ENCODE results near the gene TCN1.
"Not testable (repeated sequence)": the region's sequence is repeated elsewhere in the genome, so short reads cannot be mapped to it uniquely, and the experiment has no call there.

Gene TCN1

GRCh38 chr11:59854871-59855270 is 11.4 kb downstream of the TCN1 start:
- DNase-seq: no peak

- not testable (repeated sequence) for DNase-seq
These were observed 14.9 kb downstream of the TCN1 start for GRCh38 chr11:59851416-59851815.

- DNase-seq: not testable (repeated sequence)
These were observed 16.7 kb downstream of the TCN1 start for GRCh38 chr11:59849551-59849950.

GRCh38 chr11:59849129-59849528 is 17.2 kb downstream of the TCN1 start:
- DNase-seq: peak; percentile 85

GRCh38 chr11:59848439-59848838 is 17.8 kb downstream of the TCN1 start:
- DNase-seq: not testable (repeated sequence)

GRCh38 chr11:59847626-59848025 is 18.7 kb downstream of the TCN1 start:
- DNase-seq: no peak

GRCh38 chr11:59846556-59846955 is 19.7 kb downstream of the TCN1 start:
- no peak for DNase-seq

GRCh38 chr11:59845399-59845798 is 20.9 kb downstream of the TCN1 start, which contains the start of gene CBLIF:
CBLIF (minus strand) TSS chr11:59845499; CDS start chr11:59845453, 46 bp downstream.
- no peak for DNase-seq

GRCh38 chr11:59842316-59842715 is 24.0 kb downstream of the TCN1 start:
- no peak for DNase-seq

- no peak for DNase-seq
These were observed 24.8 kb downstream of the TCN1 start for GRCh38 chr11:59841514-59841913.

- DNase-seq: no peak
These were observed 26.7 kb downstream of the TCN1 start for GRCh38 chr11:59839615-59840014.

- DNase-seq: no peak
These were observed 32.7 kb downstream of the TCN1 start for GRCh38 chr11:59833602-59834001.

- DNase-seq: no peak
These were observed 36.9 kb downstream of the TCN1 start for GRCh38 chr11:59829358-59829757.

GRCh38 chr11:59822989-59823566 is 43.2 kb downstream of the TCN1 start:
- peak; percentile 32 for DNase-seq

GRCh38 chr11:59818572-59818971 is 47.7 kb downstream of the TCN1 start:
- DNase-seq: no peak

- DNase-seq: not testable (repeated sequence)
These were observed 49.9 kb downstream of the TCN1 start for GRCh38 chr11:59816434-59816833.

- DNase-seq: no peak
These were observed 50.5 kb downstream of the TCN1 start for GRCh38 chr11:59815754-59816153.

GRCh38 chr11:59814021-59814420 is 52.3 kb downstream of the TCN1 start:
- DNase-seq: no peak

- no peak for DNase-seq
These were observed 52.9 kb downstream of the TCN1 start for GRCh38 chr11:59813364-59813763.

- DNase-seq: no peak
These were observed 54.1 kb downstream of the TCN1 start for GRCh38 chr11:59812220-59812619.

- no peak for DNase-seq
These were observed 55.4 kb downstream of the TCN1 start for GRCh38 chr11:59810911-59811259.

- peak; percentile 84 for DNase-seq
These were observed 55.9 kb downstream of the TCN1 start, which contains the start of gene MRPL16 for GRCh38 chr11:59810189-59810910. MRPL16 (minus strand) TSS chr11:59810778; CDS start chr11:59810658, 120 bp downstream.

- DNase-seq: no peak
These were observed 59.2 kb downstream of the TCN1 start for GRCh38 chr11:59807047-59807610.

- no peak for DNase-seq
These were observed 62.2 kb downstream of the TCN1 start for GRCh38 chr11:59804061-59804460.
